ENCODE results near the gene MED27.

DNA sequence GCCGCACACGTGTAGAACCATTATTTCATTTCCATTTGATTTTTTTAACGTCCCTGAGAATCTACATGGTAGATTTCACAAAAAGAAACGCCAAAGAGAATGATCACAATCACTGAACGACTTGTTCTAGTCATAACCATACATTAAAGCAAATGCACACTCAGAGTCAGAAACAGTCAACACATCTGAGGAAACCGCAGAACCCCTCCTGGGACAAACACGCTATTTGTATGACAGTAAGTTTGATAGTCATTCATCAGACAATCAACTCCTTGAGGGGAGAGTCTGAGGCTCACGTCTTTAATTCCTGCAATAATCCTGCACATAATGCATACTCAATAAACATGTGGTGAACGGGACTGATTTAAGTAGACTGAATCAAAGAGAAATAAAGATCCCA is 129.2 kb downstream of the MED27 start:
- TF ChIP-seq, protein P1, sequence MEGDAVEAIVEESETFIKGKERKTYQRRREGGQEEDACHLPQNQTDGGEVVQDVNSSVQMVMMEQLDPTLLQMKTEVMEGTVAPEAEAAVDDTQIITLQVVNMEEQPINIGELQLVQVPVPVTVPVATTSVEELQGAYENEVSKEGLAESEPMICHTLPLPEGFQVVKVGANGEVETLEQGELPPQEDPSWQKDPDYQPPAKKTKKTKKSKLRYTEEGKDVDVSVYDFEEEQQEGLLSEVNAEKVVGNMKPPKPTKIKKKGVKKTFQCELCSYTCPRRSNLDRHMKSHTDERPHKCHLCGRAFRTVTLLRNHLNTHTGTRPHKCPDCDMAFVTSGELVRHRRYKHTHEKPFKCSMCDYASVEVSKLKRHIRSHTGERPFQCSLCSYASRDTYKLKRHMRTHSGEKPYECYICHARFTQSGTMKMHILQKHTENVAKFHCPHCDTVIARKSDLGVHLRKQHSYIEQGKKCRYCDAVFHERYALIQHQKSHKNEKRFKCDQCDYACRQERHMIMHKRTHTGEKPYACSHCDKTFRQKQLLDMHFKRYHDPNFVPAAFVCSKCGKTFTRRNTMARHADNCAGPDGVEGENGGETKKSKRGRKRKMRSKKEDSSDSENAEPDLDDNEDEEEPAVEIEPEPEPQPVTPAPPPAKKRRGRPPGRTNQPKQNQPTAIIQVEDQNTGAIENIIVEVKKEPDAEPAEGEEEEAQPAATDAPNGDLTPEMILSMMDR (IDR thresholded peaks at IDR 0.05), result no peak
- TF ChIP-seq EP300 (IDR thresholded peaks at IDR 0.05), result no peak
- TF ChIP-seq POLR2AphosphoS5 (IDR thresholded peaks at IDR 0.05), result no peak
- no peak for TF ChIP-seq POLR2A (IDR thresholded peaks at IDR 0.05)

Measured in sigmoid colon (tissue), 4 donors.